A549 (cell line): ENCODE results near the gene FDCSP. TPM values are rescaled to one million over a fixed set of nuclear protein-coding genes. Genes with fewer than 3 reads are reported as not detected.

Source experiments
- ATAC-seq, 2 experiments: fragments of 200-7000 bp in 1 of 2; fragments of >200 bp in 1 of 2; cut with Nextera tagmentation in 1 of 2; cut with Tn5 transposase in 1 of 2; 3 replicates each; pipeline versions ENCODE4 v1.8.0 to v1.9.1; 2018 to 2020; ENCODE audit warnings: mild to moderate bottlenecking in 1 of 2, moderate library complexity in 1 of 2
- CTCF ChIA-PET: fragments of 300-600 bp; sonication (Branson Sonifier 250); formaldehyde crosslinking; extraction: SDS; loops from one replicate; lab custom pipeline; 2021; ENCODE audit warnings: antibody characterized with exemption, inconsistent platforms; lab: Yijun Ruan, JAX
- POLR2A ChIA-PET: fragments of 350-600 bp; formaldehyde crosslinking; extraction: SDS; loops from one replicate; lab custom pipeline; 2021; ENCODE audit warnings: antibody characterized with exemption, inconsistent platforms; lab: Yijun Ruan, JAX
- DNase-seq, 2 experiments: peaks; one replicate each; pipeline versions ENCODE4 v3.0.0 to v3.0.0-alpha.2; 2011 to 2016; ENCODE audit warnings: low read depth in 1 of 2, low spot score in 1 of 2
- FAIRE-seq: peaks from 2 replicates; lab custom pipeline; 2011; peaks lifted over from hg19 to GRCh38; lab: Jason Lieb, UNC
- H3K27ac ChIP-seq, 2 experiments: fragments of >200 bp; sonication (Bioruptor Twin); formaldehyde crosslinking; 3 replicates each; pipeline ENCODE4 v1.5.1; 2016 to 2017
- H3K4me1 ChIP-seq: fragments of >200 bp; sonication (Bioruptor Twin); formaldehyde crosslinking; 3 replicates; pipeline ENCODE4 v1.6.1; 2016
- H3K4me2 ChIP-seq: fragments of >200 bp; sonication (Bioruptor Twin); formaldehyde crosslinking; 3 replicates; pipeline ENCODE4 v1.6.1; 2016
- H3K4me3 ChIP-seq: fragments of >200 bp; sonication (Bioruptor Twin); formaldehyde crosslinking; 3 replicates; pipeline ENCODE4 v1.5.1; 2016
- H3K9me3 ChIP-seq: fragments of >200 bp; sonication (Bioruptor Twin); formaldehyde crosslinking; 3 replicates; pipeline ENCODE4 v1.6.1; 2016
- ATOH8 ChIP-seq: fragments of 250-450 bp; sonication (Bioruptor Pico); IDR thresholded peaks from 2 replicates; pipeline ENCODE4 v1.5.0; 2020; ENCODE audit warnings: low read depth, mild to moderate bottlenecking, moderate library complexity
- BCL3 ChIP-seq: fragments of >200 bp; sonication (Bioruptor Twin); formaldehyde crosslinking; IDR thresholded peaks from 3 replicates; pipeline ENCODE4 v1.6.1; 2016
- BHLHE40 ChIP-seq: IDR thresholded peaks from 2 replicates; pipeline ENCODE4 v1.6.1; 2012; ENCODE audit warnings: low read depth, low read length, inconsistent platforms
- CHD2 ChIP-seq: fragments of 150-350 bp; IDR thresholded peaks from 2 replicates; pipeline ENCODE4 v1.6.1; 2014; ENCODE audit warnings: low read length; ENCODE audit not compliant: partially characterized antibody
- EHMT2 ChIP-seq: fragments of 200-600 bp; sonication (generic); IDR thresholded peaks from 2 replicates; pipeline ENCODE4 v1.6.1; 2016; ENCODE audit warnings: antibody characterized with exemption, low read depth, mild to moderate bottlenecking, moderate library complexity
- ESRRA ChIP-seq: fragments of 150-350 bp; IDR thresholded peaks from 2 replicates; pipeline ENCODE4 v1.6.1; 2014; ENCODE audit warnings: mild to moderate bottlenecking, low read length, borderline replicate concordance
- FOSB ChIP-seq: fragments of 250-450 bp; sonication (Bioruptor Pico); IDR thresholded peaks from 2 replicates; pipeline ENCODE4 v1.5.0; 2020; ENCODE audit warnings: mild to moderate bottlenecking, moderate library complexity
- FOSL2 ChIP-seq, 2 experiments: fragments of 450-650 bp in 1 of 2; fragments of >200 bp in 1 of 2; sonication (Bioruptor Twin) in 1 of 2; formaldehyde crosslinking; IDR thresholded peaks; 2 replicates each; pipeline versions ENCODE4 v1.5.0 to v1.6.1; 2016 to 2020; ENCODE audit warnings: mild to moderate bottlenecking in 1 of 2, moderate library complexity in 1 of 2
- GATA3 ChIP-seq: IDR thresholded peaks from 2 replicates; pipeline ENCODE4 v1.6.1; 2012; ENCODE audit warnings: borderline replicate concordance
- HEYL ChIP-seq: fragments of 250-450 bp; sonication (Bioruptor Pico); IDR thresholded peaks from 2 replicates; pipeline ENCODE4 v1.8.0; 2021; ENCODE audit warnings: mild to moderate bottlenecking, moderate library complexity
- HMGXB4 ChIP-seq: fragments of 250-450 bp; sonication (Bioruptor Pico); IDR thresholded peaks from 2 replicates; pipeline ENCODE4 v1.5.0; 2021; ENCODE audit warnings: mild to moderate bottlenecking, moderate library complexity, borderline replicate concordance
- HOXA7 ChIP-seq: fragments of 250-450 bp; sonication (Bioruptor Pico); IDR thresholded peaks from 2 replicates; pipeline ENCODE4 v1.5.0; 2020; ENCODE audit warnings: mild to moderate bottlenecking, moderate library complexity
- JUNB ChIP-seq: fragments of >200 bp; sonication (Bioruptor Twin); formaldehyde crosslinking; IDR thresholded peaks from 2 replicates; pipeline ENCODE4 v1.6.1; 2016
- MAFK ChIP-seq: fragments of 450-650 bp; IDR thresholded peaks from 2 replicates; pipeline ENCODE4 v1.6.1; 2014; ENCODE audit not compliant: partially characterized antibody
- MAZ ChIP-seq: fragments of 150-350 bp; IDR thresholded peaks from 2 replicates; pipeline ENCODE4 v1.6.1; 2014; ENCODE audit warnings: antibody characterized with exemption, low read depth, low read length, borderline replicate concordance
- MYC ChIP-seq: IDR thresholded peaks from 2 replicates; pipeline ENCODE4 v1.6.1; 2012; ENCODE audit warnings: mild to moderate bottlenecking, inconsistent platforms, low read length, improper control_type of control experiment, borderline replicate concordance
- NFE2L2 ChIP-seq: fragments of 150-350 bp; conservative IDR thresholded peaks from 2 replicates; pipeline ENCODE4 v1.6.1; 2014; ENCODE audit warnings: low read length
- PHF8 ChIP-seq: fragments of 200-600 bp; sonication (generic); IDR thresholded peaks from 2 replicates; pipeline ENCODE4 v1.6.1; 2016; ENCODE audit warnings: low read depth, mild to moderate bottlenecking, antibody characterized with exemption, moderate library complexity, borderline replicate concordance
- POLR2A ChIP-seq: IDR thresholded peaks from 2 replicates; pipeline ENCODE4 v1.6.1; 2012; ENCODE audit warnings: mild to moderate bottlenecking, low read length
- RAD21 ChIP-seq, 2 experiments: fragments of >200 bp in 1 of 2; sonication (Bioruptor Twin) in 1 of 2; formaldehyde crosslinking in 1 of 2; IDR thresholded peaks in 1 of 2; conservative IDR thresholded peaks in 1 of 2; 2 replicates in 1 of 2; 3 replicates in 1 of 2; pipeline ENCODE4 v1.6.1; 2012 to 2018; ENCODE audit warnings: inconsistent platforms in 1 of 2
- REST ChIP-seq: fragments of 200-600 bp; sonication (generic); IDR thresholded peaks from 2 replicates; pipeline ENCODE4 v1.6.1; 2016; ENCODE audit warnings: antibody characterized with exemption, mild to moderate bottlenecking, moderate library complexity
- RFX5 ChIP-seq: fragments of 450-650 bp; IDR thresholded peaks from 2 replicates; pipeline ENCODE4 v1.7.1; 2014; ENCODE audit warnings: antibody characterized with exemption, mild to moderate bottlenecking, moderate library complexity
- TFCP2L1 ChIP-seq: fragments of 250-450 bp; sonication (Bioruptor Pico); IDR thresholded peaks from 2 replicates; pipeline ENCODE4 v1.5.0; 2021; ENCODE audit warnings: mild to moderate bottlenecking
- TP53 ChIP-seq: fragments of 250-450 bp; sonication (Bioruptor Pico); IDR thresholded peaks from 2 replicates; pipeline ENCODE4 v1.5.0; 2021; ENCODE audit warnings: mild to moderate bottlenecking, moderate library complexity
- ZC3H11A ChIP-seq: fragments of 450-650 bp; IDR thresholded peaks from 2 replicates; pipeline ENCODE4 v1.6.1; 2014; ENCODE audit warnings: antibody characterized with exemption, mild to moderate bottlenecking
- ZNF302 ChIP-seq: fragments of 250-450 bp; sonication (Bioruptor Pico); IDR thresholded peaks from 2 replicates; pipeline ENCODE4 v1.9.0; 2021; ENCODE audit warnings: inconsistent platforms, mild to moderate bottlenecking, moderate library complexity
- WGBS: methylation state at CpG from one replicate; pipeline ENCODE4 v1.1.6; 2017; ENCODE audit errors: missing lambda C conversion rate; 5-methylcytosine and 5-hydroxymethylcytosine counted together
- polyA plus RNA-seq, 4 experiments: library from polyadenylated mRNA; depleted of rRNA in 3 of 4; stranded (reverse); fragments of >200 nt; fragmentation: RNase III in 1 of 4; extraction: RNeasy Plus Mini Kit Qiagen cat#74134 plus additional on column Dnase treatment in 1 of 4; gene quantifications; 2 replicates in 3 of 4; 3 replicates in 1 of 4; pipeline ENCODE4 v1.2.3, GENCODE V29; 2011 to 2017
- TF ChIP-seq, protein P1 (sequence below): IDR thresholded peaks from 2 replicates; pipeline ENCODE4 v1.6.1; 2012
- TF ChIP-seq, protein P2 (sequence below): IDR thresholded peaks from 2 replicates; pipeline ENCODE4 v1.6.1; 2012

FDCSP gene
- polyA plus RNA-seq, 2 of the 4 experiments (the other 2 are of a cell fraction): not detected

DNA sequence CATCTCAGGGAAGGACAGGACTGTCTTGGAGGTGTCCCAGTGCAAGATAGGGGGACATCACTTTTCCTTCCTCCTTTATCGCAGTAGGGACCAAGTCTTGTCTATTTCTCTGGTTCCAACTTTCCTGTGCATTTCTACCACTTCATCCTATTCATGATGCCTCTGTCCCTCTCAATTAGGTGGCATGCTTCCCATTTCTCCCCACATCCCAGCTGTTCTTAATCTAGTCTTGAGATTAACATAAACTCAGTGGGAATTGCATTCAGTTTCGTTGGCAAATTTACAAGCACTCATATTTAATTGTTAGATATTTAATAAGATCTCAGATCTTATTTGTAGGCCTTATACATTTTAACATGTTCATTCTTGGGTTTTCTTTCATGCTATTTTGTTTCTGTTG, 46.1 kb upstream of the FDCSP start:
- ChIA-PET POLR2A (no interaction called here), CTCF (no interaction called here)
- no peak for ATAC-seq
- WGBS: 19% methylated on average over 2 of the region's 2 CpGs
- no peak for FAIRE-seq
- Histone ChIP-seq H3K4me2 (no peak overlapping the region), H3K4me1 (no peaks in the 10 kb centered on the region)
- TF ChIP-seq MAZ: no peak
- TF ChIP-seq CHD2: no peak
- TF ChIP-seq FOSL2 (IDR thresholded peaks at IDR 0.05): no peak
- TF ChIP-seq FOSL2 (CRISPR knock-in tag; IDR thresholded peaks at IDR 0.05): no peak
- no peak for TF ChIP-seq ATOH8 (CRISPR knock-in tag)
- no peak for TF ChIP-seq RFX5
- TF ChIP-seq MAFK: no peak
- no peak for TF ChIP-seq MYC
- no peak for TF ChIP-seq REST
- no peak for TF ChIP-seq ZNF302 (CRISPR knock-in tag)
- TF ChIP-seq FOSB (CRISPR knock-in tag): no peak
- no peak for TF ChIP-seq HEYL
- TF ChIP-seq PHF8: no peak
- TF ChIP-seq, all 56 proteins: peak for 0
- Histone ChIP-seq H3K4me3 (no peak overlapping the region), H3K9me3 (no peaks in the 10 kb centered on the region), H3K27ac (no peak overlapping the region)
- DNase-seq: no peak

- CTCF ChIA-PET: no interaction called here
Measured at GRCh38 chr4:70181864-70182263, 44.1 kb upstream of the FDCSP start.

More at GRCh38 chr4:70181864-70182263, 44.1 kb upstream of the FDCSP start:
- DNase-seq (no peak), ATAC-seq (no peak), FAIRE-seq (no peak)
- H3K4me1 ChIP-seq: no peaks in the 10 kb centered on the region
- no peaks in the 10 kb centered on the region for H3K9me3 ChIP-seq
- 0% methylated on average over 1 of the region's 1 CpG for WGBS
- H3K4me3 ChIP-seq: no peak overlapping the region
- no peak overlapping the region for H3K4me2 ChIP-seq
- no peak overlapping the region for H3K27ac ChIP-seq
- TF ChIP-seq, protein P1, sequence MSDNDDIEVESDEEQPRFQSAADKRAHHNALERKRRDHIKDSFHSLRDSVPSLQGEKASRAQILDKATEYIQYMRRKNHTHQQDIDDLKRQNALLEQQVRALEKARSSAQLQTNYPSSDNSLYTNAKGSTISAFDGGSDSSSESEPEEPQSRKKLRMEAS: no peak
- TF ChIP-seq FOSB (CRISPR knock-in tag) (no peak), CHD2 (no peak), MAFK (no peak), EHMT2 (no peak), TFCP2L1 (CRISPR knock-in tag) (no peak), ZC3H11A (no peak), RAD21 (conservative IDR thresholded peaks at IDR 0.05 in 1 of 2, IDR thresholded peaks at IDR 0.05 in 1 of 2) (no peak), BCL3 (no peak), NFE2L2 (no peak), GATA3 (no peak), JUNB (no peak), TP53 (CRISPR knock-in tag) (no peak), POLR2A (no peak), BHLHE40 (no peak), ESRRA (no peak), HOXA7 (CRISPR knock-in tag) (no peak), HMGXB4 (no peak)
- TF ChIP-seq, protein P2, sequence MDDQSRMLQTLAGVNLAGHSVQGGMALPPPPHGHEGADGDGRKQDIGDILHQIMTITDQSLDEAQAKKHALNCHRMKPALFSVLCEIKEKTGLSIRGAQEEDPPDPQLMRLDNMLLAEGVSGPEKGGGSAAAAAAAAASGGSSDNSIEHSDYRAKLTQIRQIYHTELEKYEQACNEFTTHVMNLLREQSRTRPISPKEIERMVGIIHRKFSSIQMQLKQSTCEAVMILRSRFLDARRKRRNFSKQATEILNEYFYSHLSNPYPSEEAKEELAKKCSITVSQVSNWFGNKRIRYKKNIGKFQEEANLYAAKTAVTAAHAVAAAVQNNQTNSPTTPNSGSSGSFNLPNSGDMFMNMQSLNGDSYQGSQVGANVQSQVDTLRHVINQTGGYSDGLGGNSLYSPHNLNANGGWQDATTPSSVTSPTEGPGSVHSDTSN: no peak
- TF ChIP-seq, all 56 proteins: peak for 0
- POLR2A ChIA-PET: no interaction called here
